HL-60 (cell line): Measurements from ENCODE around the gene RSPH3.

Experiments
- DNase-seq, 2 experiments: peaks; one replicate each; pipeline ENCODE4 v3.0.0-alpha.2; 2010 to 2020; ENCODE audit warnings: low read depth in 1 of 2, low spot score in 1 of 2
- H3K27ac ChIP-seq: fragments of 250-450 bp; sonication (Bioruptor Pico); replicated peaks from 2 replicates; pipeline ENCODE4 v1.5.1; 2020; ENCODE audit warnings: mild to moderate bottlenecking, moderate library complexity
- H3K27me3 ChIP-seq: fragments of 250-450 bp; sonication (Bioruptor Pico); 2 replicates; pipeline ENCODE4 v1.5.1; 2021; ENCODE audit warnings: mild to moderate bottlenecking, moderate library complexity; ENCODE audit not compliant: insufficient read depth, poor library complexity, severe bottlenecking
- H3K4me3 ChIP-seq: replicated peaks from 2 replicates; pipeline ENCODE4 v1.5.1; 2011; ENCODE audit warnings: mild to moderate bottlenecking, control low read depth, low read length; ENCODE audit not compliant: insufficient read depth
- CTCF ChIP-seq: IDR thresholded peaks from one replicate; pipeline ENCODE4 v1.5.1; 2011; ENCODE audit warnings: low read length, control low read depth, inconsistent platforms; ENCODE audit not compliant: insufficient read depth
- GABPA ChIP-seq: IDR thresholded peaks from 2 replicates; pipeline ENCODE4 v1.6.1; 2012; ENCODE audit warnings: low read depth
- POLR2AphosphoS5 ChIP-seq: IDR thresholded peaks from 2 replicates; pipeline ENCODE4 v1.6.1; 2012; ENCODE audit warnings: low read depth
- REST ChIP-seq: IDR thresholded peaks from 2 replicates; pipeline ENCODE4 v1.6.1; 2012; ENCODE audit warnings: low read depth; ENCODE audit not compliant: insufficient replicate concordance
- SPI1 ChIP-seq: IDR thresholded peaks from 2 replicates; pipeline ENCODE4 v1.6.1; 2012; ENCODE audit warnings: low read depth, mild to moderate bottlenecking, borderline replicate concordance

The RSPH3 gene

GRCh38 chr6:159042826-159043181, 42.8 kb upstream of the RSPH3 start:
- DNase-seq: no peak
- no peaks in the 10 kb centered on the region for H3K27me3 ChIP-seq

GRCh38 chr6:159042003-159042825, 42.2 kb upstream of the RSPH3 start:
- Histone ChIP-seq H3K27me3 (no peaks in the 10 kb centered on the region), H3K27ac (peak overlapping the region; percentile 85), H3K4me3 (peak overlapping the region; percentile 71)
- TF ChIP-seq SPI1: peak; percentile 91
- no peak for TF ChIP-seq REST
- no peak for TF ChIP-seq POLR2AphosphoS5
- peak; percentile 98 for TF ChIP-seq CTCF
- no peak for TF ChIP-seq GABPA
- DNase-seq: peak; percentile 80 to 87

More at GRCh38 chr6:159042826-159043181, 42.8 kb upstream of the RSPH3 start:
- H3K27ac ChIP-seq: peak overlapping the region; percentile 85
- TF ChIP-seq POLR2AphosphoS5 (no peak), REST (no peak), SPI1 (no peak), CTCF (no peak), GABPA (no peak)
- peak overlapping the region; percentile 71 for H3K4me3 ChIP-seq

- TF ChIP-seq GABPA: no peak
- TF ChIP-seq CTCF: no peak
- no peak for TF ChIP-seq REST
- TF ChIP-seq SPI1: no peak
- no peak for TF ChIP-seq POLR2AphosphoS5
- Histone ChIP-seq H3K4me3 (no peak overlapping the region; the same call in 1 of the 2 replicates), H3K27ac (peak overlapping the region; percentile 85), H3K27me3 (no peaks in the 10 kb centered on the region)
- DNase-seq: no peak
These were observed 41.2 kb upstream of the RSPH3 start for GRCh38 chr6:159041181-159041580.
